Nephron (organoid): Measurements from ENCODE around the gene ALDH1A2.
"Not testable (repeated sequence)": the region's sequence is repeated elsewhere in the genome, so short reads cannot be mapped to it uniquely, and the experiment has no call there.

Experiments
- H3K27ac Mint-ChIP-seq, 3 experiments: 2 replicates each; pipeline ENCODE4 v1.8.0; 2020; ENCODE audit warnings: mixed read lengths in 3 of 3, mild to moderate bottlenecking in 2 of 3, moderate library complexity in 1 of 3
- H3K27me3 Mint-ChIP-seq: 2 replicates; pipeline ENCODE4 v1.8.0; 2021; ENCODE audit warnings: low read depth, mild to moderate bottlenecking, moderate library complexity, mixed read lengths
- H3K36me3 Mint-ChIP-seq: 2 replicates; pipeline ENCODE4 v1.8.0; 2020; ENCODE audit warnings: low read depth, mixed read lengths
- H3K4me1 Mint-ChIP-seq: 2 replicates; pipeline ENCODE4 v1.8.0; 2020; ENCODE audit warnings: mixed read lengths
- H3K4me3 Mint-ChIP-seq, 3 experiments: 2 replicates each; pipeline ENCODE4 v1.8.0; 2020; ENCODE audit warnings: mild to moderate bottlenecking in 3 of 3, mixed read lengths in 3 of 3, moderate library complexity in 2 of 3
- H3K9me3 Mint-ChIP-seq: 2 replicates; pipeline ENCODE4 v1.8.0; 2020; ENCODE audit warnings: mixed read lengths
- CTCF ChIP-seq, 3 experiments: fragments of 200-600 bp; sonication (generic); IDR thresholded peaks; one replicate each; pipeline ENCODE4 v1.5.0; 2021; ENCODE audit warnings: antibody characterized with exemption in 3 of 3; ENCODE audit not compliant: unreplicated experiment in 3 of 3

ALDH1A2 gene

GRCh38 chr15:58065445-58066041, at the start of gene ALDH1A2:
Gene ALDH1A2 (minus strand): TSS chr15:58065711. CDS start chr15:58065650, 61 bp downstream.
- H3K27me3 Mint-ChIP-seq: peaks cover 70% of the 10 kb centered on the region
- H3K4me1 Mint-ChIP-seq: peaks cover 7% of the 10 kb centered on the region
- H3K27ac Mint-ChIP-seq: peak within 1 kb of the TSS; percentile 71 to 93 (median 88)
- H3K9me3 Mint-ChIP-seq: no peaks in the 10 kb centered on the region
- TF ChIP-seq CTCF (IDR thresholded peaks at IDR 0.05; ENCODE audit: unreplicated experiment in 3 of 3): no peak
- peak within 1 kb of the TSS; percentile 88 to 89 (median 88) for H3K4me3 Mint-ChIP-seq
- H3K36me3 Mint-ChIP-seq: peaks cover 26% of the 10 kb centered on the region

- Mint-ChIP-seq H3K36me3 (no peaks in the 10 kb centered on the region), H3K4me1 (no peaks in the 10 kb centered on the region), H3K9me3 (peaks cover 5% of the 10 kb centered on the region), H3K4me3 (no peak overlapping the region), H3K27ac (no peak overlapping the region), H3K27me3 (peaks cover 6% of the 10 kb centered on the region)
- no peak for TF ChIP-seq CTCF (IDR thresholded peaks at IDR 0.05; ENCODE audit: unreplicated experiment in 3 of 3)
Observed at GRCh38 chr15:58114812-58115211, 49.3 kb upstream of the ALDH1A2 start.

- no peak for TF ChIP-seq CTCF (IDR thresholded peaks at IDR 0.05; ENCODE audit: unreplicated experiment in 3 of 3)
- Mint-ChIP-seq H3K36me3 (no peaks in the 10 kb centered on the region), H3K4me3 (no peak overlapping the region), H3K27ac (no peak overlapping the region), H3K4me1 (no peaks in the 10 kb centered on the region), H3K9me3 (peaks cover 5% of the 10 kb centered on the region), H3K27me3 (peaks cover 6% of the 10 kb centered on the region)
Observed at GRCh38 chr15:58114388-58114787, 48.9 kb upstream of the ALDH1A2 start.

GRCh38 chr15:58113358-58113757, 47.8 kb upstream of the ALDH1A2 start:
- H3K27me3 Mint-ChIP-seq, H3K4me3 Mint-ChIP-seq, H3K27ac Mint-ChIP-seq, H3K4me1 Mint-ChIP-seq, H3K9me3 Mint-ChIP-seq, H3K36me3 Mint-ChIP-seq: not testable (repeated sequence)

- peaks cover 5% of the 10 kb centered on the region for H3K9me3 Mint-ChIP-seq
Observed at GRCh38 chr15:58111718-58112104, 46.2 kb upstream of the ALDH1A2 start.

GRCh38 chr15:58110999-58111717, 45.6 kb upstream of the ALDH1A2 start:
- Mint-ChIP-seq H3K4me1 (no peaks in the 10 kb centered on the region), H3K27me3 (peaks cover 6% of the 10 kb centered on the region), H3K27ac (no peak overlapping the region), H3K9me3 (peaks cover 5% of the 10 kb centered on the region), H3K36me3 (no peaks in the 10 kb centered on the region), H3K4me3 (no peak overlapping the region)
- TF ChIP-seq CTCF (IDR thresholded peaks at IDR 0.05; ENCODE audit: unreplicated experiment in 3 of 3): no peak

More at GRCh38 chr15:58111718-58112104, 46.2 kb upstream of the ALDH1A2 start:
- Mint-ChIP-seq H3K27me3 (peaks cover 6% of the 10 kb centered on the region), H3K36me3 (no peaks in the 10 kb centered on the region), H3K4me1 (no peaks in the 10 kb centered on the region), H3K4me3 (no peak overlapping the region), H3K27ac (no peak overlapping the region)
- no peak for TF ChIP-seq CTCF (IDR thresholded peaks at IDR 0.05; ENCODE audit: unreplicated experiment in 3 of 3)
